MM.1S (cell line): ENCODE measurements around the gene SWSAP1.
A peak's percentile ranks its signal among the peaks of the same experiment; 100 is the strongest.

Experiments used
- DNase-seq: peaks from one replicate; pipeline ENCODE4 v3.0.0-alpha.2; 2015
- H2AFZ ChIP-seq: fragments of 300-600 bp; sonication (generic); 2 replicates; pipeline ENCODE4 v1.6.0; 2016; ENCODE audit warnings: antibody characterized with exemption, low read length
- H3F3A ChIP-seq: fragments of 300-600 bp; sonication (generic); 2 replicates; pipeline ENCODE4 v1.6.1; 2016; ENCODE audit warnings: mild to moderate bottlenecking, antibody characterized with exemption, low read length, moderate library complexity, mixed read lengths; ENCODE audit not compliant: insufficient read depth
- H3K27ac ChIP-seq: fragments of 300-600 bp; sonication (generic); 2 replicates; pipeline ENCODE4 v1.5.1; 2016; ENCODE audit warnings: mild to moderate bottlenecking, low read length
- H3K27me3 ChIP-seq: fragments of 300-600 bp; sonication (generic); replicated peaks from 2 replicates; pipeline ENCODE4 v1.6.0; 2016; ENCODE audit warnings: low read length; ENCODE audit not compliant: insufficient read depth
- H3K36me3 ChIP-seq: fragments of 300-600 bp; sonication (generic); replicated peaks from 2 replicates; pipeline ENCODE4 v1.6.1; 2016; ENCODE audit warnings: mild to moderate bottlenecking, low read length, mixed read lengths; ENCODE audit not compliant: insufficient read depth
- H3K4me1 ChIP-seq: fragments of 300-600 bp; sonication (generic); 2 replicates; pipeline ENCODE4 v1.6.1; 2016; ENCODE audit warnings: low read length, mixed read lengths
- H3K4me2 ChIP-seq: fragments of 300-600 bp; sonication (generic); 2 replicates; pipeline ENCODE4 v1.6.0; 2016; ENCODE audit warnings: low read depth, low read length
- H3K4me3 ChIP-seq: fragments of 300-600 bp; sonication (generic); 2 replicates; pipeline ENCODE4 v1.5.1; 2016; ENCODE audit warnings: low read length, mixed read lengths
- H3K79me2 ChIP-seq: fragments of 300-600 bp; sonication (generic); 2 replicates; pipeline ENCODE4 v1.6.1; 2016; ENCODE audit warnings: mixed run types, low read length, mixed read lengths
- H3K9ac ChIP-seq: fragments of 300-600 bp; sonication (generic); 2 replicates; pipeline ENCODE4 v1.6.1; 2016; ENCODE audit warnings: low read length, mixed read lengths
- H3K9me2 ChIP-seq: fragments of 300-600 bp; sonication (generic); replicated peaks from 2 replicates; pipeline ENCODE4 v1.6.1; 2016; ENCODE audit warnings: mild to moderate bottlenecking, low read length, mixed read lengths; ENCODE audit not compliant: insufficient read depth
- H3K9me3 ChIP-seq: fragments of 300-600 bp; sonication (generic); replicated peaks from 2 replicates; pipeline ENCODE4 v1.6.1; 2016; ENCODE audit warnings: mild to moderate bottlenecking, low read length, mixed read lengths; ENCODE audit not compliant: insufficient read depth
- H4K20me1 ChIP-seq: fragments of 300-600 bp; sonication (generic); 2 replicates; pipeline ENCODE4 v1.6.1; 2016; ENCODE audit warnings: mild to moderate bottlenecking, low read length, moderate library complexity, mixed read lengths; ENCODE audit not compliant: insufficient read depth
- CTCF ChIP-seq: fragments of 300-600 bp; sonication (generic); IDR thresholded peaks from 2 replicates; pipeline ENCODE4 v1.5.1; 2016; ENCODE audit warnings: antibody characterized with exemption, low read length, mixed read lengths
- EZH2 ChIP-seq: fragments of 300-600 bp; sonication (generic); optimal IDR thresholded peaks from 2 replicates; pipeline ENCODE3; 2017; ENCODE audit warnings: low read depth, mild to moderate bottlenecking, antibody characterized with exemption, low read length, mixed read lengths
- EZH2phosphoT487 ChIP-seq: fragments of 300-600 bp; sonication (generic); IDR thresholded peaks from 2 replicates; pipeline ENCODE4 v1.6.1; 2018; ENCODE audit warnings: antibody characterized with exemption, low read length

Gene SWSAP1

DNA sequence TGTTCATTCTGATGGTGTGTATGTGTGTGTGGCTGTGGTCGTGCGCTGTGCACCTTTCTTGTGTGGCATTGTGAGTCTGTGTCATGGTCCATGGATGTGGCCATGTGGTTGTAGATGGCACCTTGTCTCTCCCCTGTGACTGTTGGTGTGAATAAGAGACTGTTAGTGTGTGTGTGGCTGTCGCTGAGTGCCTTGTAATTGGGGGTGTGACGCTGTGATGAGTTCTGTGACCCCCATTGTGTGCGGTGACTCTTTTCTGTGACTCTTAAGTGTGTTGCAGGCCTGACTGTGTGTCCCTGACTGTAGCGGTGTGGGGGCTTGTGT lies 18.4 kb upstream of the SWSAP1 start:
- Histone ChIP-seq H2AFZ (no peak overlapping the region), H3K9ac (no peak overlapping the region), H3K36me3 (no peaks in the 10 kb centered on the region)

DNA sequence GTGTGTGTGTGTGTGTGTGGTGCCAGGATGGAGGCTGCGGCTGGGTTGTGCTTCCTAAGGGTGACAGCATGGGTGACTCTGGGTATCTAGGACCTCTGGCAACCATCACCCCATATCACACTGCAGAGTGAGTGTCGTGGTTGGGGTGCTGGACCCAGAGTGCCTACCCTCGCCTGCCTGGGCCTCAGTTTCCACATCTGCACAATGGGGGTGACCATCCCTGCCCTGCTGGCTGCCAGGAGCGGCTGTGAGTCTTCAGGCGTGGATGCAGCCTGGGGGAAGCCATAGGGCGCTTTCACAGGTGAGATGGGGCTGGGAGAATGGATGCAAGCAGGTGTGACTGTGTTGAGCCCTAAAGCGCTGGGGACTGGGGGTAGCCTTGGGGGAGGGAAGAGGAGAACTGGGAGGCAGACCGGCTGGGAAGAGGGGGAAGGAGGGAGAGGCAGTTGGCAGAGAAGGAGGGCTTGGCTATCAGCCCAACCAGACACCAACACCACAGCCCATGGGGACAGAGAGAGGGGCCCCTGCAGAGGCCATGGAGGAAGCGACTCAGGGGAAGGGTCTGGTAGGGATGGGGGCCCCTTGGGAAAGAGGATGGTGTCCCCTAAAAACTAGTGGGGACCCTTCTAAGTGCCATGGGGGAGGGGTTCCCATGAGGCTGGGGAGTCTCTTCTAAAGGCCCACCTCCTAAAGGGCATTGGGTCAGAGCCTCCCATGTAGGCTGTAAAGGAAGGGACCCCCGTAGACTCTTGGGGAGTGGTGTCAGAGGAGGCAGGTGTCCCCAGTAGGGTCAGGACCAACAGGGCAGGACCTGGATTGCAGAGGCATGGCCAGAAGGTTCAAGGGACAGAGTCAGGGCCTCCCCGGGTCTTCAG lies 17.6 kb upstream of the SWSAP1 start:
- H3K4me3 ChIP-seq = no peak overlapping the region

More for the DNA sequence above, 18.4 kb upstream of the SWSAP1 start:
- no peak for DNase-seq
- H3F3A ChIP-seq = no peaks in the 10 kb centered on the region
- peak overlapping the region; percentile 68 for H3K4me2 ChIP-seq
- no peaks in the 10 kb centered on the region for H3K4me1 ChIP-seq
- no peaks in the 10 kb centered on the region for H3K9me3 ChIP-seq
- no peak for TF ChIP-seq EZH2phosphoT487
- TF ChIP-seq EZH2 = no peak
- H3K27me3 ChIP-seq = peaks cover 31% of the 10 kb centered on the region
- no peaks in the 10 kb centered on the region for H3K79me2 ChIP-seq
- no peak overlapping the region; the same call in 1 of the 2 replicates for H3K4me3 ChIP-seq
- H3K9me2 ChIP-seq = no peaks in the 10 kb centered on the region
- no peak overlapping the region for H3K27ac ChIP-seq
- H4K20me1 ChIP-seq = no peaks in the 10 kb centered on the region

GRCh38 chr19:11359421-11359820 lies 15.0 kb upstream of the SWSAP1 start:
- no peak overlapping the region for H3K4me2 ChIP-seq
- H3K4me1 ChIP-seq = no peaks in the 10 kb centered on the region
- H3K27me3 ChIP-seq = peaks cover 27% of the 10 kb centered on the region
- H3K4me3 ChIP-seq = no peak overlapping the region
- H3K36me3 ChIP-seq = no peaks in the 10 kb centered on the region
- H3K9me3 ChIP-seq = no peaks in the 10 kb centered on the region
- TF ChIP-seq EZH2phosphoT487 (no peak), EZH2 (no peak), CTCF (no peak)
- no peak overlapping the region for H2AFZ ChIP-seq
- no peak overlapping the region for H3K9ac ChIP-seq
- no peaks in the 10 kb centered on the region for H3K79me2 ChIP-seq
- no peaks in the 10 kb centered on the region for H3F3A ChIP-seq
- no peak overlapping the region for H3K27ac ChIP-seq
- no peak for DNase-seq
- no peaks in the 10 kb centered on the region for H4K20me1 ChIP-seq
- no peaks in the 10 kb centered on the region for H3K9me2 ChIP-seq

More for the DNA sequence above, 17.6 kb upstream of the SWSAP1 start:
- no peak for DNase-seq
- H3K79me2 ChIP-seq = no peaks in the 10 kb centered on the region
- H3K27me3 ChIP-seq = peaks cover 30% of the 10 kb centered on the region
- no peaks in the 10 kb centered on the region for H3K9me2 ChIP-seq
- H3F3A ChIP-seq = no peaks in the 10 kb centered on the region
- no peak overlapping the region for H3K27ac ChIP-seq
- H2AFZ ChIP-seq = no peak overlapping the region
- H3K9ac ChIP-seq = no peak overlapping the region
- no peak overlapping the region for H3K4me2 ChIP-seq
- H3K9me3 ChIP-seq = no peaks in the 10 kb centered on the region
- H3K36me3 ChIP-seq = no peaks in the 10 kb centered on the region
- no peaks in the 10 kb centered on the region for H3K4me1 ChIP-seq
- H4K20me1 ChIP-seq = no peaks in the 10 kb centered on the region
- TF ChIP-seq EZH2 (no peak), EZH2phosphoT487 (no peak), CTCF (no peak)
